Measurements from ENCODE around the gene ECE1. TPM values are rescaled to one million over a fixed set of nuclear protein-coding genes. Genes with fewer than 3 reads are reported as not detected.
A peak's percentile ranks its signal among the peaks of the same experiment; 100 is the strongest.

ECE1 gene
- total and polyA plus RNA-seq, 2 of the 13 experiments (the other 11 are each of a cell fraction or from before 2014, with no cell fraction given): 13.5 to 21.2 TPM

- no peak for TF ChIP-seq TOPORS (CRISPR knock-in tag; IDR thresholded peaks at IDR 0.05)
- TF ChIP-seq FOXA3 (CRISPR knock-in tag; IDR thresholded peaks at IDR 0.05): peak; percentile 44; the same call in 1 of the 2 replicates
- no peak for TF ChIP-seq FOXO4 (CRISPR knock-in tag; conservative IDR thresholded peaks at IDR 0.05)
- no peak for TF ChIP-seq NFKBIZ (CRISPR knock-in tag; IDR thresholded peaks at IDR 0.05)
- no peak for TF ChIP-seq ZNF543 (CRISPR knock-in tag; IDR thresholded peaks at IDR 0.05)
- TF ChIP-seq XRCC5 (optimal IDR thresholded peaks at IDR 0.05; ENCODE audit: low read length): peak; percentile 77
- no peak for TF ChIP-seq ELK4 (CRISPR knock-in tag; IDR thresholded peaks at IDR 0.05; ENCODE audit: borderline replicate concordance)
- TF ChIP-seq HMG20B (CRISPR knock-in tag; conservative IDR thresholded peaks at IDR 0.05): no peak
- TF ChIP-seq ZNF263 (CRISPR knock-in tag; IDR thresholded peaks at IDR 0.05): no peak
- TF ChIP-seq MLXIP (CRISPR knock-in tag; IDR thresholded peaks at IDR 0.05; ENCODE audit: borderline replicate concordance): no peak
- no peak for TF ChIP-seq ZNF33A (CRISPR knock-in tag; IDR thresholded peaks at IDR 0.05; ENCODE audit: borderline replicate concordance)
- TF ChIP-seq SIX1 (CRISPR knock-in tag; IDR thresholded peaks at IDR 0.05; ENCODE audit: borderline replicate concordance): no peak
- no peak for TF ChIP-seq FOXA1 (IDR thresholded peaks at IDR 0.05)
- TF ChIP-seq FOXA1 (CRISPR knock-in tag; IDR thresholded peaks at IDR 0.05): no peak
- peak; percentile 58 for TF ChIP-seq SALL1 (CRISPR knock-in tag; IDR thresholded peaks at IDR 0.05)
- no peak for TF ChIP-seq GFI1 (CRISPR knock-in tag; IDR thresholded peaks at IDR 0.05; ENCODE audit: borderline replicate concordance)
- TF ChIP-seq ZNF12 (CRISPR knock-in tag; IDR thresholded peaks at IDR 0.05): 0 out of 2 replicates have a peak, but pooled peaks have one; percentile 14
- no peak for TF ChIP-seq HOXD1 (CRISPR knock-in tag; IDR thresholded peaks at IDR 0.05)
- TF ChIP-seq ZKSCAN8 (CRISPR knock-in tag; IDR thresholded peaks at IDR 0.05; ENCODE audit: borderline replicate concordance): peak; percentile 32; the same call in 1 of the 2 replicates
- TF ChIP-seq RFX5 (IDR thresholded peaks at IDR 0.05; ENCODE audit: low read depth, low read length): no peak
- no peak for TF ChIP-seq RARA (CRISPR knock-in tag; IDR thresholded peaks at IDR 0.05)
- no peak for TF ChIP-seq POGK (CRISPR knock-in tag; conservative IDR thresholded peaks at IDR 0.05)
- 0 out of 2 replicates have a peak, but pooled peaks have one; percentile 28 for TF ChIP-seq PPARG (CRISPR knock-in tag; conservative IDR thresholded peaks at IDR 0.05)
- TF ChIP-seq JUN (CRISPR knock-in tag; IDR thresholded peaks at IDR 0.05): no peak
- no peak for TF ChIP-seq ZBTB20 (CRISPR knock-in tag; IDR thresholded peaks at IDR 0.05; ENCODE audit: borderline replicate concordance, low read depth)
These were observed 34.9 kb downstream of the ECE1 start (continued) for GRCh38 chr1:21255284-21255942.

Measured in HepG2 (cell line).